NCI-H128 (cell line): ENCODE measurements around the gene ACAD11.
"Not testable (repeated sequence)": the region's sequence is repeated elsewhere in the genome, so short reads cannot be mapped to it uniquely, and the experiment has no call there.

Source experiments
- DNase-seq: peaks from one replicate; lab custom pipeline; 2025; ENCODE audit not compliant: unreplicated experiment; lab: John Stamatoyannopoulos, UW

Gene ACAD11

DNA sequence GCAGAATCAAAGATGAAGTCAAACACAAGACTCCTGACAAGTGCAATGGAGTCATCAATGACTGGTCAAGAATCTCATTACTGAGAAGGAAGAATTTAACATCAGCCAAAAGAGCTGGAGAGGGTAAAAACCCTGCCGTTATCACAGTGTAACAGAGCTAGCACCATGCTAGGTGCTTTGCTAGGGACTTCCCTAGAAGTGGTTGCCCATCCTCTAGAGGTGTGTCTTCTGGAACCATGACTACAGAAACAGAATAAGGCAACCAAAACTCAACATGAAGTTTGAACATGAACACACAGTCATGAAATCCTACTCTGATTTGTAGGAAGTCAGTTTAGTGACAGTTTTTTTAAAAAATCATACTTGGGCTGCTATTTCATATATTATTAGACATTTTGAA is 9.5 kb downstream of the ACAD11 start:
- no peak for DNase-seq

DNA sequence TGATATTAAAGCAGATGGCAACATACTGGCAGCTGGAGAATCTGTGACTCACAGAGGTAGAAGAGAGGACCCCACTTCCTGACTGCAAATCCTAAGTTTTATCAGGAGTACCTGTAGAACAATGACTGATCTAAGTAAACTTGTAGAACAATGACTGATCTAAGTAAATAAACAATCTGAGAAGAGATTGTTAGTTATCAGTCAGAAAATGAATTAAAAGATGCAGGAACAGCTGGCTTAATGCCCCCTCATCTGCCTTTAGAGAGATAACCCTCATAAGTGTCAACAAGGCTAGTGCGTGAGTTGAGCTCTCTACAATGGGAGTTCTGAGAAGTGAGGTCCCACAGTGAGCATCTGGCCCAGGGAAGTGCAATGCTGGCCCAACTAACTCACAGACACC is 14.6 kb downstream of the ACAD11 start:
- DNase-seq = no peak

- DNase-seq = no peak
Measured at GRCh38 chr3:132643366-132643765, 16.2 kb downstream of the ACAD11 start.

DNA sequence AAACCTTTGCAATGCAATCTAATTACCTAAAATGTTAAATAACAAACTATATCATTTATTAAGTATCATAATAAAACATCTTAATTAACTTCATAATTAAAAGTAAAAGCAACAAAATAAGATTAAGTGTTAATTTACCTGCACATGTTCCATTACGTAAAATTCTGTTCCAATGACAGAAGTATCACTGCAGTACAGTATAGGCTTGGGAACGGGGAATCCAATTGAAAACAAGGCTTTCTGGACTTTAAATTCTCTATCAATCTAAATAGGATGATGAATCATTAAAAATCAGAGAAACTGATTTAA is 17.1 kb downstream of the ACAD11 start:
- DNase-seq = no peak

GRCh38 chr3:132641837-132642538 is 17.6 kb downstream of the ACAD11 start:
- DNase-seq = peak; percentile 31

DNA sequence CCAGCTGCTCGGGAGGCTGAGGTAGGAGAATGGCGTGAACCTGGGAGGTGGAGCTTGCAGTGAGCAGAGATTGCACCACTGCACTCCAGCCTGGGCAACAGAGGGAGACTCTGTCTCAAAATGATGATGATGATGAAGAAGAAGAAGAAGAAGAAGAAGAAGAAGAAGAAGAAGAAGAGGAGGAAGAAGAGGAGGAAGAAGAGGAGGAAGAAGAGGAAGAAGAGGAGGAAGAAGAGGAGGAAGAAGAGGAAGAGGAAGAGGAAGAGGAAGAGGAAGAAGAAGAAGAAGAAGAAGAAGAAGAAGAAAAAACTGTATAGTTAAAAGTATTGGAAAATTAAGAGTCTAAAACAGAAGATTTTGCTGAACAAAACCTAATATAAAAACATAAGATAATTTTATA is 18.2 kb downstream of the ACAD11 start:
- not testable (repeated sequence) for DNase-seq

GRCh38 chr3:132638706-132639105 is 20.9 kb downstream of the ACAD11 start:
- no peak for DNase-seq

DNA sequence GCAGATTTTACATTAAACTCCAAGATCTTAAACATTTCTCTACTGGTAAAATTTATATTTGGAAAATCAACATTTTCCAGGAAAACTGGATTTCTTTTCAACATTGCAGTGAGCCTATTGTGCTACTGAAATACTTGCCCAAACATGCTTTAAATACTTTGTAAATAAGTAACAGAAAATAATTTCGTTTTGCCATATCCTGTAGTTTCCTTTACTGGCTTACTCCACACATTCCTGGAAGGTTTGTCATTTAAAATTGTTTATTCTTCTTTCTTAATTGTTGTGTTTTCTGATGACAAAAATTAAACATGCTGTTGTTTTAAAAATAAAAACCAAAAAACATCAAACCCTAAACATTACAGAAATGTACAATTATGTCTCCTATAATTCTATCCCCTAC is 22.0 kb downstream of the ACAD11 start:
- DNase-seq = no peak

GRCh38 chr3:132635052-132635451 is 24.6 kb downstream of the ACAD11 start:
- no peak for DNase-seq

DNA sequence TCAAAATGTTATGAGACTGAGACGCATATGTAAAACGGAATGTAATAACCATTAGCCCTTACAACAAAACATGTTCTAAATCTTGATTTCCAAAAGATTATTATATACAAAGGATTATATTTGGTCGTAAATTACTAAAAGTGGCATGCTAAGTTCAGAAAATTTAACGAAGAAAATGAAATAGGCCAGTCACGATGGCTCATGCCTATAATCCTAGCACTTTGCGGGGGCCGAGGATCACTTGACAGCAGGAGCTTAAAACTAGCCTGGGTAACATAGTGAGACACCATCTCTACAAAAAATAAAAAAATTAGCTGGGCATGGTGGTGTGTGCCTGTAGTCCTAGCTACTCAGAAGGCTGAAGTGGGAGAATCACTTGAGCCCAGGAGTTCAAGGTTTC is 29.0 kb downstream of the ACAD11 start:
- DNase-seq = no peak

DNA sequence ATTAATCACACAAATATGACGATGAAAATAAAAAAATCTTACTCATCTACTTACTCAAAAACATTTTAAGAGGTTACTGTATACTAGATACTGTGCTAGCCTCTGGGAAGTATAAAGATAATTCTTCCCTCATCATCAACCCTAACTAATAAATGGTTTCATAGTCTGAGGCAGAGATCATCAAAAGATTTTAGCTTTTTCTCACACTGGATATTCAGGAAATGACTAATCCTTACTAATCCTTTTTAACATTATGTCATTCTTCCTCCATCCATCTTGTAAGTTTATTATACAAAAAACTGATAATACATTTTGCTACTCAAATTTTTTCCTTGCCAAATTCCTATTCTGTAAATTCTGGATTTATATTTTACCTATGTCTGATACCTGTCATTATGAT is 29.7 kb downstream of the ACAD11 start:
- no peak for DNase-seq

GRCh38 chr3:132628157-132628556 is 31.5 kb downstream of the ACAD11 start:
- DNase-seq = no peak

- DNase-seq = no peak
Measured at GRCh38 chr3:132626955-132627354, 32.7 kb downstream of the ACAD11 start.

DNA sequence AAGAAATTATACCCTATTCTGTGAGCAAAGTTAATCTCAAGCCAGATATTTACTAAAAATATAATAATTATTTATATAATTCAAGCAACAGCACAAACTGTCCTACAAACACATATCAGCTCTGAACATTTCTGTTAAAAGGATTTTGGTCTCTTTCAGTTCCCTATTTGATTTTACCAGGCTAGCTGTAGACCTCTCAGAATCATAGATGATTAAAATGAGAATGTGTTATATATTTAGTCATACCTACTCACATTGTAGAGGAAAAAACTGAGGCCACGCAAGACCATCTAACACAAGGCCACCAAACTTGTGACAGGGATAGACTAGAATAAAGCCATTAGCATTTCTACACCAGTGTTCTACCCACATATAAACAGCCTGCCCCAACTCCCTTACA is 34.0 kb downstream of the ACAD11 start:
- DNase-seq = no peak

GRCh38 chr3:132624790-132625189 is 34.8 kb downstream of the ACAD11 start:
- no peak for DNase-seq

DNA sequence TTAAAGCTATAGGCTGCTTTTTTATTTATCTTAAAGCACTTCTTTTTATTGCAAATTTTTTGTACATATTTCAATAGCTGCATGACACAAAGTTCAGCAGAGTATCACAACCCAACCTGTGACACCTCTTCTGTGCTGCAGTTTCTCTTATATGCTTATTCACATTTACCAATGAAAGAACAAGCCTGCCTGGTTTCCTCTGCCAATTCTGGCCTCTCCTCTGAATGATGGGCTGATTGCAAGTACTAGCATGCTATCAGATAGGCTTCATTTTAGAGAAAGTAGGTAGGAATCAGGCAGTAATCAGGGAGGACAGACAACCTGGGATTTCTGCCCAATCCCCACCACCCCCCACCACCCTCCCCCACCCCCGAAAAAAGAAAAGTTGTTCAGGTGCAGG is 36.0 kb downstream of the ACAD11 start:
- no peak for DNase-seq

DNA sequence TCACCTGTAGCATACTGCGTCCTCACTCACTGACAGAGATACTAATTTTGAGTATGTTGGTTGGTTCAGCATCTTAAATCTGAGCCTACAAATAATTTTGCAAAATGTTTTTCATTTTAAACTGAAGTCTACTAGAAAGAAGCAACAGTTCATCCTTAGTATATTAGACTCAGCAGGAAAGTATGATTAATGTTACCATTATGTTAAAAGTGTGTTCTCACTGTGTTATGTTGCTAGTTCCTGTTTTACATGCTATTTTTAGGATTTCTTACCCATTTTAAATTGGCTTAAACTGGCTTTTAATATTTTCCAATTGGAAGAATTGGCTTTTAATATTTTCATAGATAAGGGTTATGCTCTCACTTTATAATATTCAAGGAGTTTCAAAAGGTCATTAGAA is 36.8 kb downstream of the ACAD11 start:
- DNase-seq = no peak

GRCh38 chr3:132622148-132622547 is 37.5 kb downstream of the ACAD11 start:
- DNase-seq = no peak

DNA sequence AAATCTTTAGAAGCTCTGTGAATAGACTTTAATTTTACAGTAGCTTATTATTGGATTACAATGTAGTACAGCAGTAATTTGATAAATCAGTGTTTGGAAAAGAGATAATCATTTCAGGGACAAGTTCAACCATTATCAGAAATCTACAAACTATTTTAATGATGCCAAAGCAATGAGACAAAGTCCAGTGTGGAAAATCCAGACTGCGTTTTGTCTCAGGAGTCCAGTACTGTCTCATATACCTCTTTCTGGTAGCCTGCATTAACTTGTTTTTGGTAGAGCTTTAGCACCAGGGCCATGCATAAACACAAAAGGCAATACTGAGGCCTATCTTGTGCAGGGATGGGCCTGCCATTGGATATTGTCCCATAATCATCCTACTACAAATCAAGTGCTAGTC is 42.8 kb downstream of the ACAD11 start:
- no peak for DNase-seq

GRCh38 chr3:132615881-132616280 is 43.7 kb downstream of the ACAD11 start:
- DNase-seq = no peak

- DNase-seq = not testable (repeated sequence)
Measured at GRCh38 chr3:132615301-132615700, 44.3 kb downstream of the ACAD11 start.

- DNase-seq = not testable (repeated sequence)
Measured at GRCh38 chr3:132606620-132607019, 53.0 kb downstream of the ACAD11 start.

DNA sequence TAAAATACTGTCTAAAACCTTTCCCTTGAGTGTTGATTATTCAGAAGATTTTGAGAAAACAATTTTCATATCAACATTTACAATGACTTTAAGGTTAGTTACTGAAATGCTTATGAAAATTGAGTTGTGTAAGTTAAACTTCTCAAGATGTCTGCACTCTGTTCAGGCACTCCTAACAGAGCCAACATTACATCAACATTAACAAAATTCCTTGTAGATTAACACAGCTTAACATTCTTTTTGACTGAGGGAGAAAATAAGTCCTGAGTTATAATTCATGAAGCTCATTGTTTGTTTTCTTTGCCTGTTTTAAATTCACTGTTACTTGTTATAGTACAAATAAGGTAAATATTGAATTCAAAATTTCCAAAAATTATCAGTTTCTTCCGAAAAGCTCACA is 53.5 kb downstream of the ACAD11 start:
- DNase-seq = no peak

DNA sequence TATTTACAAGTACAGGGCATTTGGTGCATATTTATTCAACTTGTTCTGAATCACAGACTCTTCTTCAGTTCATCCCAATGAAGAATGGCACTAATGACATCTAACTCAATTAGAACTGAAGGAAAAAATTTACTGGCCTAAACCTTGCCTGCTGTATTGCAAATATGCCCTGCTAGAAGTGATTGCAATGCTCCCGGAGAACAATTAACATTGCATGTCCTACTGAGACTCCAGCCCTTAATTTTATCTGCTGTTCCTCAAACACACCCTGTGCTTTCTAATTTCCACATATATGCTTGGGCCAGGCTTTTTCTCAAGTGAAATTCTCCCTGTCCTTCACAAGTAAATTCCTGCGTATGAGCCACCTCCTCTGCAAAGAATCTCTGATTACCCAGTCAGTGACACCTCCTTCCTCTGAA is 54.2 kb downstream of the ACAD11 start:
- DNase-seq = no peak
